Measurements from ENCODE around the gene PER1. TPM values are rescaled to one million over a fixed set of nuclear protein-coding genes. Genes with fewer than 3 reads are reported as not detected.

The PER1 gene
- total RNA-seq, 4 donors from 2014 or later = 197 to 545 (median 266) TPM

DNA sequence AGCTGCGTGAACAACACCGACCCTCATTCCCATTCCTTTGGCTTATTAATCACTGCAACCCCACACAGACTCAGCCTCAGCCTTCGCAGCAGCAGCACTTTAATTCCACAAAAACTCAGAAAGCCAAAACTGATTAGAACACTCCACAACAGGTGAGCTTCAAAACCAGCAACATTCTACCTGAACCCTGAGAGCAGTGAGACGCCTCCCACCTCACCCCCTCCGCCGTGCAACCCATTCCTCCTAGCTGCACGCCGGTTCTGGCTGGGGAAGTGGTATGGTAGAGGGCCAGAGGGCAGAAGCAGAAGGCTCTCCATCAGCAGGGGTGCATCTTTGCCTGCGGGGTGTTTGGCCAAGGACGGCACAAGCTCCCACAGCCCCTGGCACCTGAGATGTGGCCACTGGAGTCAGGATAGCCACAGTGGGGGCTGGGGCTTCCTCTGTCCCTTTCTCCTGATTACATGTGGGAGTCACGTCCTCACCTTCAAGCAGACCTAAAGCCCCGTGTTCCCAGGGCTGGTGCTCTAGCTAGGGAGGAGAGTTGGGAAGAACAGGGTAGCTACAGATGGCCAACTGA is 36.1 kb upstream of the PER1 start:
- TF ChIP-seq POLR2A (IDR thresholded peaks at IDR 0.05) (no peak), CTCF (IDR thresholded peaks at IDR 0.05) (no peak)
- WGBS, 2 donors = 26 to 27% methylated on average over 10 to 12 of the region's 12 CpGs
- peak; percentile 43 to 87 for DNase-seq (ENCODE audit: low spot score in 2 of 2)
- peak overlapping the region; percentile 7 for H3K4me3 ChIP-seq (ENCODE audit: low read depth, poor library complexity, severe bottlenecking)
- intact Hi-C loops (cut with DNase I; ENCODE audit: low total_unique reads) = no loop called here

- no peak overlapping the region for H3K4me3 ChIP-seq (ENCODE audit: low read depth, poor library complexity, severe bottlenecking)
- peak; percentile 92 to 98 for DNase-seq (ENCODE audit: low spot score in 2 of 2)
- WGBS, 2 donors = 1% methylated on average over 25 of the region's 25 CpGs
- TF ChIP-seq CTCF (IDR thresholded peaks at IDR 0.05) = no peak
- no peak for TF ChIP-seq POLR2A (IDR thresholded peaks at IDR 0.05)
- intact Hi-C loops (cut with DNase I; ENCODE audit: low total_unique reads) = no loop called here
Measured at GRCh38 chr17:8187517-8188262, 35.5 kb upstream of the PER1 start.

DNA sequence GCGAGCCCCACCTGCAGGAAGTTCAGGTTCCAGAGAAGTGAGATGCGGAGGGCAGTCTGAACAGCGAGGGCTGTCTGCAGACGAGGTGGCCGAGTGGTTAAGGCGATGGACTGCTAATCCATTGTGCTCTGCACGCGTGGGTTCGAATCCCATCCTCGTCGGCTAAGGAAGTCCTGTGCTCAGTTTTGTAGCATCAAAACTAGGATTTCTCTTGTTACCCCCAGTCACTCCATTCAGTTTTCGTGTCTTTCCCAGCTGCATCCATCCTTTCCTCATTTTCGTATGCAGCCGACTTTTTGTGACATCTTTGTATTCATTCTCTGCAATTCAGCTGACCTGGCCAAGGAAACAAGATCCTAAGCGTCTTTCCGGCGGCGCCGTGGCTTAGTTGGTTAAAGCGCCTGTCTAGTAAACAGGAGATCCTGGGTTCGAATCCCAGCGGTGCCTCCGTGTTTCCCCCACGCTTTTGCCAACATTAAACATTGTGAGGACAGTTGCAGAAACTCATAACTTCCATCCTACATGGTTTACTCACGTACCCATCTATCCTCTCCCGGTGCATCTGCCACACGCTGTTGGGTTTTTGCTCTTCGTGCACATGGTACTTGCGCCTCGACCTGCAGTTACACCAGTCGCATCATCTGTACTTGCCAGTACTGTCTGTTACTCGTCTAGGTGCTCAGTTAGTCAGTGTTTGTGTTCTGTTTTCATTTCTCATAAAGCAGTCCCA is 34.7 kb upstream of the PER1 start:
- peak overlapping the region; percentile 77 for H3K4me3 ChIP-seq (ENCODE audit: low read depth, poor library complexity, severe bottlenecking)
- intact Hi-C loops (cut with DNase I; ENCODE audit: low total_unique reads) = no loop called here
- TF ChIP-seq CTCF (IDR thresholded peaks at IDR 0.05) (peak in 1 of 3 donors; percentile 37), POLR2A (IDR thresholded peaks at IDR 0.05) (no peak)
- 0% methylated on average over 29 to 32 of the region's 32 CpGs for WGBS, 2 donors
- DNase-seq (ENCODE audit: low spot score in 2 of 2) = peak; percentile 94 to 98

GRCh38 chr17:8186446-8186786 is 34.2 kb upstream of the PER1 start:
- no peak for DNase-seq (ENCODE audit: low spot score in 2 of 2)
- H3K4me3 ChIP-seq (ENCODE audit: low read depth, poor library complexity, severe bottlenecking) = peak overlapping the region; percentile 77
- WGBS, 2 donors = 0 to 1% methylated on average over 15 to 23 of the region's 23 CpGs
- TF ChIP-seq CTCF (IDR thresholded peaks at IDR 0.05) (no peak), POLR2A (IDR thresholded peaks at IDR 0.05) (no peak)
- intact Hi-C loops (cut with DNase I; ENCODE audit: low total_unique reads) = no loop called here

DNA sequence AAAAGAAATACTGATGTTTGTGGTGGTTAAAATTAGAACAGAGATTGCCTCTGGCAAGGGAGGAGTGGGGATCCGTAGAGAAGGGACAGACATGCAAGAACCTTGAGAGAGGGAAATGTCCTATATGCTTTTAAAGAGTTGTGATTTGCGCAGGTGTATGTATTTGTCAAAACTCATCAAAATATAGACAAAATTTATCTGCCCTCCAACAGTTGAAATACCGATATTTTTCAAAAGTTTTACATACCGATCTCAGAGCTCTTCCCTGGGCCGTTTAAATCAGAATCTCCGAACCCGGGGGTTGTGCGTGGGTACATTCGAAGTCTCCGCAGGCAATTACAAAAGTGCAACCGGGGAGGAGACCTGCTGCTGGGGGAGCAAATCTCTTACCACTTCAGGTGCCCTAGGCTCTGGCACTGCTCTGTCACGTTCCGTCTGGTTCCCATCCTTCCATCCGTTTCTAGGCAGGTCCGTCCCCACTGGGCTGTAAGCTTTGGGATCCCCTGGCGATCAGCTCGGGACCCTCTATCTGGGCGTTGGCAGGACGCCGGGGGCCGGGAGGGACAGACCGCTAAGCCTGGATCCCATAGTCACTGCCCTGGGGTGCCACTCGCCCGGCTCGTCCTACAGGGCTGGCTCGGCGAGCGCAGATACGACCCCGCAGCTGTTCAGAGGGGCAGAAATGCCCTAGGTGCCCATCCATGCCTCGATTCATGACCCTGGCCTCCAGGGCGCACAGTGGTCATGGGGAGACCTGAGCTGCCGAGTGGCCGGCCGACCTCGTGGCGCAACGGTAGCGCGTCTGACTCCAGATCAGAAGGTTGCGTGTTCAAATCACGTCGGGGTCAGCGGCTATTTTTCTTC is 33.6 kb upstream of the PER1 start:
- DNase-seq (ENCODE audit: low spot score in 2 of 2) = peak; percentile 92 to 99
- TF ChIP-seq CTCF (IDR thresholded peaks at IDR 0.05) (no peak), POLR2A (IDR thresholded peaks at IDR 0.05) (no peak)
- H3K4me3 ChIP-seq (ENCODE audit: low read depth, poor library complexity, severe bottlenecking) = peak overlapping the region; percentile 77
- 0 to 1% methylated on average over 39 to 43 of the region's 44 CpGs for WGBS, 2 donors
- intact Hi-C loops (cut with DNase I; ENCODE audit: low total_unique reads) = no loop called here

Data from lower leg skin (tissue), 4 donors.